Measurements from ENCODE around the gene DCC.
A peak's percentile ranks its signal among the peaks of the same experiment; 100 is the strongest.

Gene DCC

DNA sequence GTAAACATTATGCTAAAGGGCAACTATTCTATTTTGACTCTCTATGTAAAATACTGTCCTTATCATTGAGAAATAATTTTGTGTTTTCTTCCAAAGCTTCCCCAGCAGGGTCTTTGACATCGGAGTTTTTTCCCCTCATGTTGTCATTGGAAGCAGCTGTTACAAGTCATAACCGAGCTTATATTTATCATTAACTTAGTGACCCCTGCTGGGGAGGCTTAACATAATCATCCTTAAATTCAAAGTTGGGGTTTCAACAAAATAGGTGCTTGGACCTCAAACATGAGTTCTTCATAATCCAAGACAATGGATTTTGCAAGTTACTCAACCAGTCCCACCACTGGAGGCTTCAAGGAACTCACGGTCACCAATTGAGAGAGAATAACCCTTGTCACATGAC lies 330.9 kb downstream of the DCC start:
- TF ChIP-seq CTCF (conservative IDR thresholded peaks at IDR 0.05) = peak; percentile 60

GRCh38 chr18:52678034-52678433 lies 338.0 kb downstream of the DCC start:
- H3K27ac ChIP-seq = no peak overlapping the region
- TF ChIP-seq CTCF (conservative IDR thresholded peaks at IDR 0.05) = no peak

More for the DNA sequence above, 330.9 kb downstream of the DCC start:
- no peak overlapping the region for H3K27ac ChIP-seq

DNA sequence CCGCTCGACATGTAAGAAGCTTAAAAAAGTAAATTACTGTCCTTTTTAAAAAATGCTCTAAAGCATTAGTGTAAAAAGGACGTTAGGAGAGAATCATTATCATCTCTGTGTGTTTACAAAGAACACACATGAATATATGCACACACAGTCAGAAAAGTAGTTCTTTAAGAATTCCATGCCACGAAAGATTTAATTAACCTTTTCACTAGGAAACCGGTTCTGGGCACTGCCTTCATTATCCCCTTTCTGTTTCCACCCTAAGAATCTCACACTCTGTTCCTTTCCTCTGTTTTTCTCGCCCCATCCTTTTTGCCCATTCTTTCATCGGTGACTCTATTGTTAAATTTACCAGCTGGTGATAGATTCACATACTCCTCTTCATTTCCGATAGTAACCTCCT lies 338.6 kb downstream of the DCC start:
- H3K27ac ChIP-seq = no peak overlapping the region
- no peak for TF ChIP-seq CTCF (conservative IDR thresholded peaks at IDR 0.05)

DNA sequence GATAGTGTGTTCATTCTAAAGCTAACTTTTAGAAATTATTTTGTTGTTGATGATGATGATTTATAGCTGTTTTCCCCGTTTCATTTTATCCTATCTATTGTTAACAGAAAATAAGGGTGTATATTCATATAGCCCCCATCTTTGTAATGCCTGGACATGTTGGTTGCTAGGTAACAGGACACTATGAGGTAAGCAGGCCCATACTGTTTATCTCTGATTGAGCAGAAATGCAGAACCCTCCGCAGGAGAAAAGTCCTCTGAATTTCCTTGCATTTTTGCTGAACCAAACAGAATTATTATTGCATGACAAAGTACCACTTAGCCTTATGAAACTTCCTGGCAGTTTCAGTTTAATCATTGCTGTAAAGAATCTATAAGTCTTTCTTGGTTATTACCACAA lies 339.4 kb downstream of the DCC start:
- no peak overlapping the region for H3K27ac ChIP-seq
- TF ChIP-seq CTCF (conservative IDR thresholded peaks at IDR 0.05) = no peak

GRCh38 chr18:52682260-52682659 lies 342.3 kb downstream of the DCC start:
- no peak for TF ChIP-seq CTCF (conservative IDR thresholded peaks at IDR 0.05)
- H3K27ac ChIP-seq = no peak overlapping the region

DNA sequence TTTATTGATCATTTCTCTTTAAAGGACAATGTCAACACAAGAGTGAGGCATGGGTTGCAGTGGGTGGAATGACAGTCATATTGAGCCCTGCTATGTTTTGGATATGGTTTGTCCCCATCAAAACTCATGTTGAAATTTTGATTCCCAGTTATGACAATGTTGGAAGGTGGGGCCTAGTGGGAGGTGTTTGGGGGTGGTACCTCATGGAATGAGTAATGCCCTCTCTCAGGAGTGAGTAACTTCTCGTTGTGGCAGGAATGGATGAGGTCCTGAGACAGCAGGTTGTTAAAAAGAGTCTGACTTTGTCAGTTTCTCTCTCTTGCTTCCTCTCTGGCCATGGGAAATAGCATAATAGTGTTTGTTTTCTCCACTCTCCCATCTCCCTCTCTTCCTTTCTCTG lies 345.3 kb downstream of the DCC start:
- H3K27ac ChIP-seq = no peak overlapping the region
- no peak for TF ChIP-seq CTCF (conservative IDR thresholded peaks at IDR 0.05)

GRCh38 chr18:52691841-52692240 lies 351.8 kb downstream of the DCC start:
- H3K27ac ChIP-seq = no peak overlapping the region
- no peak for TF ChIP-seq CTCF (conservative IDR thresholded peaks at IDR 0.05)

- peak; percentile 64 for TF ChIP-seq CTCF (conservative IDR thresholded peaks at IDR 0.05)
- H3K27ac ChIP-seq = no peak overlapping the region
Observed at GRCh38 chr18:52694804-52695203, 354.8 kb downstream of the DCC start.
